Brain microvascular endothelial cell (primary cell): Measurements from ENCODE around the gene TMEM132A.
A peak's percentile ranks its signal among the peaks of the same experiment; 100 is the strongest.

ENCODE experiments used
- DNase-seq: peaks from one replicate; pipeline ENCODE4 v3.0.0-alpha.2; 2020
- H3K27ac ChIP-seq: fragments of 250-450 bp; sonication (Bioruptor Pico); 2 replicates; pipeline ENCODE4 v1.5.1; 2020; ENCODE audit warnings: mild to moderate bottlenecking, moderate library complexity
- H3K27me3 ChIP-seq: fragments of 250-450 bp; sonication (Bioruptor Pico); replicated peaks from 2 replicates; pipeline ENCODE4 v1.5.1; 2020; ENCODE audit warnings: mild to moderate bottlenecking
- H3K36me3 ChIP-seq: fragments of 250-450 bp; sonication (Bioruptor Pico); replicated peaks from 2 replicates; pipeline ENCODE4 v1.5.1; 2020; ENCODE audit warnings: mild to moderate bottlenecking
- H3K4me3 ChIP-seq: 2 replicates; pipeline ENCODE4 v1.5.1; 2011; ENCODE audit warnings: low read depth, mild to moderate bottlenecking, control low read depth, low read length, moderate library complexity
- CTCF ChIP-seq: IDR thresholded peaks from 2 replicates; pipeline ENCODE4 v1.5.1; 2011; ENCODE audit warnings: low read depth, mild to moderate bottlenecking, moderate library complexity, low read length, control low read depth, inconsistent platforms; ENCODE audit errors: missing control alignments
- in situ Hi-C: cut with HindIII; loops from 2 replicates; pipeline ENCODE4 v1.10.0; 2017; ENCODE audit warnings: low sequenced_read_pairs, low pct_ligation_motif_present

The TMEM132A gene

GRCh38 chr11:60879971-60880588 lies 44.2 kb upstream of the TMEM132A start:
- Histone ChIP-seq H3K27me3 (no peaks in the 10 kb centered on the region), H3K27ac (no peak overlapping the region), H3K4me3 (no peak overlapping the region), H3K36me3 (no peaks in the 10 kb centered on the region)
- DNase-seq = no peak
- in situ Hi-C loops = no loop called here
- TF ChIP-seq CTCF = no peak

- in situ Hi-C loops = no loop called here
- no peak overlapping the region for H3K27ac ChIP-seq
- TF ChIP-seq CTCF = no peak
- no peak for DNase-seq
- H3K27me3 ChIP-seq = no peaks in the 10 kb centered on the region
- H3K36me3 ChIP-seq = no peaks in the 10 kb centered on the region
- H3K4me3 ChIP-seq = no peak overlapping the region
These were observed 43.5 kb upstream of the TMEM132A start for GRCh38 chr11:60880643-60881282.

GRCh38 chr11:60887556-60887955 lies 36.7 kb upstream of the TMEM132A start:
- no peak overlapping the region for H3K27ac ChIP-seq
- TF ChIP-seq CTCF = peak; percentile 87
- H3K36me3 ChIP-seq = no peaks in the 10 kb centered on the region
- in situ Hi-C loops = no loop called here
- no peak overlapping the region for H3K4me3 ChIP-seq
- H3K27me3 ChIP-seq = no peaks in the 10 kb centered on the region
- peak; percentile 60 for DNase-seq

GRCh38 chr11:60889869-60890311 lies 34.4 kb upstream of the TMEM132A start:
- no peaks in the 10 kb centered on the region for H3K27me3 ChIP-seq
- TF ChIP-seq CTCF = no peak
- H3K27ac ChIP-seq = no peak overlapping the region
- H3K36me3 ChIP-seq = peaks cover 14% of the 10 kb centered on the region
- H3K4me3 ChIP-seq = no peak overlapping the region
- in situ Hi-C loops = no loop called here
- no peak for DNase-seq

GRCh38 chr11:60890696-60891095 lies 33.6 kb upstream of the TMEM132A start:
- H3K27ac ChIP-seq = no peak overlapping the region
- H3K36me3 ChIP-seq = peaks cover 18% of the 10 kb centered on the region
- in situ Hi-C loops = no loop called here
- no peak for DNase-seq
- TF ChIP-seq CTCF = no peak
- no peak overlapping the region for H3K4me3 ChIP-seq
- H3K27me3 ChIP-seq = no peaks in the 10 kb centered on the region
